ENCODE data around the gene ZFHX3.

The ZFHX3 gene

GRCh38 chr16:72957303-72958277 lies 90.3 kb downstream of the ZFHX3 start:
- in situ Hi-C loops (cut with MboI; ENCODE audit: low sequenced_read_pairs), result no loop called here

- in situ Hi-C loops (cut with MboI; ENCODE audit: low sequenced_read_pairs), result no loop called here
These were observed 91.5 kb downstream of the ZFHX3 start for GRCh38 chr16:72956124-72957064.

GRCh38 chr16:72952811-72953271 lies 95.1 kb downstream of the ZFHX3 start:
- in situ Hi-C loops (cut with MboI; ENCODE audit: low sequenced_read_pairs), result no loop called here

- in situ Hi-C loops (cut with MboI; ENCODE audit: low sequenced_read_pairs), result no loop called here
These were observed 95.5 kb downstream of the ZFHX3 start for GRCh38 chr16:72952404-72952803.

- in situ Hi-C loops (cut with MboI; ENCODE audit: low sequenced_read_pairs), result no loop called here
These were observed 96.0 kb downstream of the ZFHX3 start for GRCh38 chr16:72951916-72952315.

GRCh38 chr16:72950669-72951068 lies 97.3 kb downstream of the ZFHX3 start:
- in situ Hi-C loops (cut with MboI; ENCODE audit: low sequenced_read_pairs), result no loop called here

- in situ Hi-C loops (cut with MboI; ENCODE audit: low sequenced_read_pairs), result no loop called here
These were observed 99.6 kb downstream of the ZFHX3 start for GRCh38 chr16:72948238-72948829.

GRCh38 chr16:72947379-72948237 lies 100.3 kb downstream of the ZFHX3 start:
- in situ Hi-C loops (cut with MboI; ENCODE audit: low sequenced_read_pairs), result no loop called here

- in situ Hi-C loops (cut with MboI; ENCODE audit: low sequenced_read_pairs), result no loop called here
These were observed 101.3 kb downstream of the ZFHX3 start for GRCh38 chr16:72946474-72947194.

GRCh38 chr16:72946063-72946462 lies 101.9 kb downstream of the ZFHX3 start:
- in situ Hi-C loops (cut with MboI; ENCODE audit: low sequenced_read_pairs), result no loop called here

GRCh38 chr16:72945611-72946010 lies 102.3 kb downstream of the ZFHX3 start:
- in situ Hi-C loops (cut with MboI; ENCODE audit: low sequenced_read_pairs), result no loop called here

GRCh38 chr16:72944757-72945485 lies 103.0 kb downstream of the ZFHX3 start:
- in situ Hi-C loops (cut with MboI; ENCODE audit: low sequenced_read_pairs), result no loop called here

- in situ Hi-C loops (cut with MboI; ENCODE audit: low sequenced_read_pairs), result no loop called here
These were observed 105.9 kb downstream of the ZFHX3 start for GRCh38 chr16:72942021-72942420.

GRCh38 chr16:72940886-72941285 lies 107.0 kb downstream of the ZFHX3 start:
- in situ Hi-C loops (cut with MboI; ENCODE audit: low sequenced_read_pairs), result no loop called here

GRCh38 chr16:72939247-72939646 lies 108.7 kb downstream of the ZFHX3 start:
- in situ Hi-C loops (cut with MboI; ENCODE audit: low sequenced_read_pairs), result no loop called here

- in situ Hi-C loops (cut with MboI; ENCODE audit: low sequenced_read_pairs), result no loop called here
These were observed 109.1 kb downstream of the ZFHX3 start for GRCh38 chr16:72938795-72939164.

GRCh38 chr16:72937916-72938794 lies 109.8 kb downstream of the ZFHX3 start:
- in situ Hi-C loops (cut with MboI; ENCODE audit: low sequenced_read_pairs), result no loop called here

GRCh38 chr16:72937360-72937759 lies 110.6 kb downstream of the ZFHX3 start:
- in situ Hi-C loops (cut with MboI; ENCODE audit: low sequenced_read_pairs), result no loop called here

Data from HL-60/S4 treated with retinoic acid at 250 ng/mL for 4 days and 3 days (cell line).